Stimulated activated CD8-positive, alpha-beta memory T cell treated with anti-CD3 and anti-CD28 coated beads, Interleukin-15, amount 100 ng/mL, for 1 hour (primary cell): ENCODE measurements around the gene TGFB1I1.

Source experiments
- DNase-seq: peaks from one replicate; pipeline ENCODE4 v3.0.0-alpha.2; 2020; ENCODE audit warnings: low read depth

TGFB1I1 gene

GRCh38 chr16:31452631-31453106 lies 19.3 kb upstream of the TGFB1I1 start:
- DNase-seq: no peak

DNA sequence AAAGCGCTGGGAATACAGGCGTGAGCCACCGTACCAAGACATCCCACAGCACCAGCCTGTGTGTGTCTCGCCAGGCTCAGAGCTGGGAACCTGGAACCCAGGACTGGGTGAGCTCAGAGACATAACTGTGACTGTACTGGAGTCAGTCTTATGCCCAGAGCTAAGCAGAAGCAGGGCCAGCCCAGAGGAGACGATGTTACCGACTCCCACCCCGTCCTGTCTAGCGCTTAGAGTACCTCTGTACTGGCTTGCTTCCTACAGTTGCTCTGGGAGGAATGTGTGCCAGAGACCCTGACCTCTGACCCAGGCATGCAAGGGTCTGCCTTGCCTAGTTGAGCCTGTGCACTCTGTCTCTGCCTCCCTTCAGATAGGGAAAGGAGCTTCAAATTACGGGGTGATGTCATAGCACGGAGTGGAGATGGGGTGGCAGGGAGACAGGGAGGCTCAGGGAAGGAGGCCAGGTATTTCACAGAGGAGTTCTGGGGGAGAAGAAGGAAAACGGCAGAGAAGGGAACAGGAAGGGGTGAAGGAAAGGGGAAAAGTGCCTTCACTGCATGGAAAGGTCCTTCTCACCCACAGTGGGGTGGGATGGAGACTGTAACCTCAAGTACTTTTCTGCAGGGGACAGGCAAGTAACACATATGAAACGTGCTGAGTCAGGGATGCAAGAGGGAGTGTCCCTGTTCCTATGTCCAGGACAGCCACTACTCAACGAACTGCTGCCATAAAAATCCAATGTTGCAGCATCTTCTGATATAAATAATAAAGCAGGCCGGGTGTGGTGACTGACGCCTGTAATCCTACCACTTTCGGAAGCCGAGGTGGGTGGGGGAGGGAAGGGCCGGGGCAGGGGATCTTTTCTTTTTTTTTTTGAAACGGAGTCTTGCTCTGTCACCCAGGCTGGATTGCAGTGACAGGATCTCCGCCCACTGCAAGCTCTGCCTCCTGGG lies 18.4 kb upstream of the TGFB1I1 start:
- no peak for DNase-seq

GRCh38 chr16:31455601-31456314 lies 16.2 kb upstream of the TGFB1I1 start:
- DNase-seq: no peak

DNA sequence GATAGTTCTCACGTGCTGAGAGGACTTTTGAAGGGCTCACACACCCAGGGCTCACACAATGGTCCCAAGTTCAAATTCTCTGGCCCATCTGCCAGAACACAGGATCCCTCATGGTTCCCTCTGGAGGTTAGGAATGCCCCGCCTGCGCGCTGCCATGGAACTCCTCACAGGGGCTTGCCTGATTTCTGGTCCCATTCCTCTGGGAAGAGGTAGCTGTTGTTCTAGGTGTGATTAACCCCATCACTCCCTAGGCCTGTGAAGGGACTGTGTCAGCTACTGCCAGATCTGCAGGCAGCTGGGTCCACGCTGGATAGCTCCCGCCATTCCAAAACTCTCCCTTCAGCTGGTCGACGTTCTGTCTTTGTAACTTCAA lies 15.0 kb upstream of the TGFB1I1 start:
- DNase-seq: no peak

DNA sequence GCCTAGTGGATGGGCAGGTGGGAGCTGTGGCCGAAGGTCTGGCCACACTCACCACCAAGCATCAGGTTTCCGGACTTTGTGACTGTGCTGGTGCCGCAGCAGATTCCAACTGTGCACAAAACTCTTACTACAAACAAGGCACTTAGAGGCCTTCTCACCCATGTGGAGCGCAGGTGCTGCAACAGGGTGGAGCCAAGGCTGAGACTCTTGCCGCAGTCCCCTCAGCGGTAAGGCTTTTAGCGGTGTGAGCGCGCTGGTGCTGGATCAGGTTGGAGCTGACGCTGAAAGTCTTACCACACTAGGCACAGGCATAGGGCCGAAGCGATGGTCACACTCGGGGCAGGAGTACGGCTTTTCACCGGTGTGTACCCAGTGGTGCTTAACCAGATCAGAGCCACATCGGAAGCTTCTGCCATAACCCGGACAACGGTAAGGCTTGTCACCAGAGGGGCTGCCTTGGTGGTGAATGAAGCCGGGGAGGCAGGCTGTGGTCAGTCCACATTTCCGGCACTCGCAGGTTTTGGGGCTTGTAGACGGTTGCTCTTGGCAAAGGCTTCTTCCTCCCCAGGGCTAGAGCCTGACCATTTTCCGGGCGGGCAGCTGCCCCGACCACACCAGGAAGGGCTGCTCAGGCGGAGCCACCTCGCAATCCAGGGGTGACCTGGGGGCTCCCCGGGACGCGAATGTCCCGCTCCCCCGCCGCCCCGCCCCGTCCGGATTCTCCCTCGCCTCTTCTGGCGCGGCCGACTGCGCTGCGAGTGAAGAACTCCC lies 13.7 kb upstream of the TGFB1I1 start:
- DNase-seq: no peak

GRCh38 chr16:31458844-31459686 lies 12.9 kb upstream of the TGFB1I1 start, which contains the start of gene ARMC5:
Gene ARMC5, plus strand, starts transcription at chr16:31459501. Its CDS starts 24 bp downstream, at chr16:31459525.
- peak; percentile 89 for DNase-seq

DNA sequence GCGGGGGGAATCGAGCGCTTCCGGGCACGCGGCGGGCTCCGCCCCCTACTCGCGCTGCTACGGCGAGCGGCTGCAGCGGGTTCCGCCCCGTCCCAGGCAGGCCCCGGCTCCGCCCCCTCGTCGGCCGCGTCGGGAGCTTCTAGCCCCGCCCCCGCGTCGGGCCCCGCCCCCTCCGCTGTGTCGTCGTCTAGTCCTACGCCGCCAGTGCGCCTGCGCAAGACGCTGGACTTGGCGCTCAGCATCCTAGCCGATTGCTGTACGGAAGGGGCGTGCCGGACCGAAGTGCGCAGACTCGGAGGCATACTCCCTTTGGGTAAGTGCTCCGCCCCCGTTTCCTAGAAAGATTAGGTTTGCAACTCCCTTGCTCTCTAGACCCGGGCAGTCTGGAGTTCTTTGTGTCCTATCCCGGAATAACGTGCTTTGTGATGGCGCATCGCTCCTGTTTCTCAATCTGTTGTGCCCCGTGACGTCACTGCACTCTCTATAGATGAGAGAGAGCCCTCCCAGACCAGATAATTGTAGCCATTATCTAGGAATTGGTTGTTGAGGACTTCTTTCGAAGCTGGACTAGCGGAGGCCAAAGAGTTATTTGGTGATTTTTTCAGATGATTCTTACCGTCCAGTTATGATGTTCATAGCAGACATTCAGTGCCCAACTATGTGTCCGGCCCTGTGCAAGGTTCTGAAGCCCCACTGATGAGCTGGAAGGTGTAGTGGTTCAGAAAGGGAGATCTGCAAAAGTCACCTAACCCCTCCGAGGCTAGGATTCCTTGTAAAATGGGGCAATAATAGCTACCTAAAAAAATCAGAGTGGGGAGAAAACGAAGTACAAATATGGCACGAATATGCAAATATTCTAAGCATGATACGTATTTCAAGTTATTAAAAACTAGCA lies 12.0 kb upstream of the TGFB1I1 start:
- DNase-seq: peak; percentile 100

DNA sequence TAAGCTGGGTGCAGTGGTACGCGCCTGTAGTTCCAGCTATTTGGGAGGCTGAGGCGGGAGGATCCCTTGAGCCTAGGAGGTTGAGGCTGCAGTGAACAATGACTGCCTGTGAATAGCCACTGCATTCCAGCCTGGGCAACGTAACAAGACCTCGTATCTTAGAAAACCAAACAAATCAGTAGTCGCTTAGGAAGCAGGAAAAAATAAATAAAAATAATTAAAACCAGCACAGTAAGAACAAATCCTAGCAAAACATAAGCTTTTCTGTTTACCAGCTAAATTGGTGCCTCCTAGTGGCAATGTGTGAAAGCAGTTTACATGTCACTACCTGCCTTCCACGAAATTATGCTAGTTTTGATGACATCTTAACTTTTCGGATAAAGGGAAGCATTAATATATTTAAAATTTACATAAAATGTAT lies 11.4 kb upstream of the TGFB1I1 start:
- no peak for DNase-seq

GRCh38 chr16:31461201-31461920 lies 10.6 kb upstream of the TGFB1I1 start:
- no peak for DNase-seq

DNA sequence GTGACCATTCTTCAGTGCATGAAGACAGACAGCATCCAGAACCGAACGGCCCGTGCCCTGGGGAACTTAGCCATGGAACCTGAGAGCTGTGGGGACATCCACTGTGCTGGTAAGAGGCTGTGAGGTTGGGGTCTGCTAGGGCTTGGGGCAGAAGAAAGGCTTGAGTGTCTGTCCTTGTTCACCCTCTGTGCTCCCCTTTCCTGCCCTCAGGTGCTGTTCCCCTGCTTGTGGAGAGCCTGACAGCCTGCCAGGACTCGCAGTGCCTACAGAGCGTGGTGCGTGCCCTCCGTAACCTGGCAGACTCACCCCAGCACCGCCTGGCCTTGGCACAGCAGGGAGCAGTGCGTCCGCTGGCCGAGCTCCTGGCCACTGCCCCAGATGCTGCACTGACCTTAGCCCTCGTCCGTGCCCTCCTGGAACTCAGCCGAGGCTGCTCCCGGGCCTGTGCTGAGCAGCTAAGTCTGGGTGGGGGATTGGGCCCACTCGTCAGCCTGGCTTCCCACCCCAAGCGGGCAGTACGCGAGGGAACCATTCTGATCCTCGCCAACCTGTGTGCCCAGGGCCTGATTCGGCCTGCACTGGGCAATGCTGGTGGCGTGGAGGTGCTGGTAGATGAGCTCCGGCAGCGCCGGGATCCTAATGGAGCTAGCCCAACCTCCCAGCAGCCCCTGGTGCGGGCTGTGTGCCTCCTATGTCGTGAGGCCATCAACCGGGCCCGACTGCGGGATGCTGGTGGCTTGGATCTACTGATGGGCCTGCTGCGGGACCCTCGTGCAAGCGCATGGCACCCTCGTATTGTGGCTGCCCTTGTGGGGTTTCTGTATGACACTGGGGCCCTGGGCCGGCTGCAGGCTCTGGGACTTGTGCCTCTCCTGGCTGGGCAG lies 9.8 kb upstream of the TGFB1I1 start:
- no peak for DNase-seq

GRCh38 chr16:31464348-31464769 lies 7.6 kb upstream of the TGFB1I1 start:
- DNase-seq: no peak

- no peak for DNase-seq
Measured at GRCh38 chr16:31464781-31465260, 7.1 kb upstream of the TGFB1I1 start.

DNA sequence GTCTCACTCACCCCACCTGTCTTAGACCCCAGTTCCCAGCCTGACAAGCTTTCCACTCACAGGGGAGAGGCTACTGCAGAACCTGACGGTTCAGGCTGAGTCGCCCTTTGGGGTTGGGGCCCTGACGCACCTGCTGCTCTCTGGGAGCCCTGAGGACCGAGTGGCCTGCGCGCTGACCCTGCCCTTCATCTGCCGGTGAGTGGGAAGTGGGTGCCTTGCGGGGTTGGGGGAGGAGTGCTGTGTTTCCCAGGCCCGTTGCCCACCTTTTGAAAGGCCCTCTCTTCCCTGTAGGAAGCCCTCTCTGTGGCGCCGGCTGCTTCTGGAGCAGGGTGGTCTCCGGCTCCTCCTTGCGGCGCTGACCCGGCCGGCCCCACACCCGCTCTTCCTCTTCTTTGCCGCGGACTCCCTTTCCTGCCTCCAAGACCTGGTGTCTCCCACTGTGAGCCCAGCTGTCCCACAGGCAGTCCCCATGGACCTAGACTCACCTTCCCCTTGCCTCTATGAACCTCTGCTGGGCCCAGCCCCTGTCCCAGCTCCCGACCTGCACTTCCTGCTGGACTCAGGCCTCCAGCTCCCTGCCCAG lies 6.1 kb upstream of the TGFB1I1 start:
- no peak for DNase-seq

- DNase-seq: no peak
Measured at GRCh38 chr16:31466381-31466841, 5.5 kb upstream of the TGFB1I1 start.

GRCh38 chr16:31467151-31467773 lies 4.7 kb upstream of the TGFB1I1 start:
- DNase-seq: no peak

DNA sequence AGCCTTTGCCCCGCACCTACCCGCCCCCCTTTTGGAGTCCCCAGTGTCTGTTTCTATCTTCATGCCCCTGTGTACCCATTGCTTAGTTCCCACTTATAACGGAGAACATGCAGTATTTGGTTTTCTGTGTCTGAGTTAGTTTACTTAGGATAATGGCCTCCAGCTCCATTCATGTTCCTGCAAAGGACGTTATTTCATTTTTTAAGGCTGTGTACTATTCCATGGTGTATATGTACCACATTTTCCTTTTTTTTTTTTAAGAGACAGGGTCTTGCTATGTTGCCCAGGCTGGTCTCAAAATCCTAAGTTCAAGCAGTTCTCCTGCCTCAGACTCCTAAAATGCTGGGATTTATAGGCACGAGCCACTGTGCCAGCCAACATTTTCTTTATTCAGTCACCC lies 4.1 kb upstream of the TGFB1I1 start:
- DNase-seq: no peak

- DNase-seq: no peak
Measured at GRCh38 chr16:31470615-31471014, 1.3 kb upstream of the TGFB1I1 start.
